ENCODE measurements around the gene CATSPERB. TPM values are rescaled to one million over a fixed set of nuclear protein-coding genes. Genes with fewer than 3 reads are reported as not detected.

CATSPERB gene
- total RNA-seq (2021; fragmentation: NEBNext Ultra II Directional; extraction: Animal tissue kit (Norgen Biotek cat#: 25700)) (0.30 TPM in 1 of 2 replicates, not detected in the other), polyA plus RNA-seq (2011; rRNA removed) (0.08 and 0.11 TPM in 2 replicates), polyA minus RNA-seq (2011; rRNA and poly(A)+ RNA removed) (0.28 and 0.73 TPM in 2 replicates)
- 0.10 TPM for polyA plus RNA-seq (2011; cell fraction: cytosol; rRNA removed)
- polyA plus RNA-seq (2011; cell fraction: nucleus; rRNA removed): 0.23 TPM
- 0.12 TPM in 1 of 4 replicates, not detected in the others for polyA plus RNA-seq (2012, experiment 1 of 2)
- not detected for polyA plus RNA-seq (2012, experiment 2 of 2)
- 0.10 TPM for polyA plus RNA-seq (2013, experiment 1 of 2)
- polyA plus RNA-seq (2013, experiment 2 of 2): 0.09 TPM
- not detected for polyA minus RNA-seq (2011; cell fraction: cytosol; rRNA and poly(A)+ RNA removed)
- 0.50 TPM for polyA minus RNA-seq (2011; cell fraction: nucleus; rRNA and poly(A)+ RNA removed)
- long read RNA-seq, experiment 1, partial matches to known transcripts: 4 of 4 reads
- long read RNA-seq, experiment 1, other reads (novel, unspliced or antisense): 0 of 4 reads
- long read RNA-seq, experiment 2: 0 reads

- no peak within 1 kb of the TSS for H2AFZ ChIP-seq (ENCODE audit: low read length)
Measured at GRCh38 chr14:91731986-91732385, at the start of gene CATSPERB. Gene CATSPERB (minus strand): TSS chr14:91732086. CDS start chr14:91729479, 2,607 bp downstream.

More at GRCh38 chr14:91731986-91732385, at the start of gene CATSPERB:
- Histone ChIP-seq H3K18ac (ENCODE audit: extremely low read depth, low read length) (no peak within 1 kb of the TSS), H3K79me2 (ENCODE audit: control insufficient read depth in 1 of 2, insufficient read depth in 2 of 2, low read length in 2 of 2) (no peaks in the 10 kb centered on the region), H3K27ac (ENCODE audit: low read depth, low read length) (no peak within 1 kb of the TSS), H2BK15ac (ENCODE audit: low read length) (no peak within 1 kb of the TSS), H3K23ac (ENCODE audit: insufficient read length) (no peak within 1 kb of the TSS), H3K27me3 (replicated peaks in 1 of 4; ENCODE audit: control insufficient read depth in 3 of 4, extremely low read depth in 1 of 4, insufficient read depth in 3 of 4, low read length in 3 of 4) (no peaks in the 10 kb centered on the region), H2BK20ac (ENCODE audit: low read length) (no peak within 1 kb of the TSS), H3K9me3 (ENCODE audit: insufficient read depth in 2 of 2, low read depth in 1 of 2, low read length in 1 of 2) (no peaks in the 10 kb centered on the region), H2BK5ac (ENCODE audit: low read depth, low read length) (no peak within 1 kb of the TSS), H3K79me1 (ENCODE audit: low read depth, low read length) (no peaks in the 10 kb centered on the region), H4K5ac (ENCODE audit: insufficient read length, low read depth, low read length) (no peak within 1 kb of the TSS), H4K20me1 (replicated peaks in 1 of 2; ENCODE audit: control insufficient read depth in 1 of 2, insufficient read depth in 2 of 2, low read length in 2 of 2) (peaks cover 0 to 3% of the 10 kb centered on the region in 2 experiments), H2AK5ac (ENCODE audit: low read depth, low read length) (no peak within 1 kb of the TSS), H3K4me3 (ENCODE audit: extremely low read depth in 1 of 4, insufficient read depth in 2 of 4, low read depth in 3 of 4, low read length in 4 of 4) (no peak within 1 kb of the TSS), H3K4ac (replicated peaks; ENCODE audit: insufficient read length, low read depth, low read length) (no peak within 1 kb of the TSS), H3K9ac (replicated peaks in 1 of 4; ENCODE audit: extremely low read depth in 1 of 4, low read depth in 3 of 4, low read length in 3 of 4) (no peak within 1 kb of the TSS), H3K56ac (replicated peaks; ENCODE audit: insufficient read length, low read depth, low read length) (no peak within 1 kb of the TSS), H3K23me2 (ENCODE audit: low read depth, low read length) (no peaks in the 10 kb centered on the region), H3K14ac (ENCODE audit: insufficient read length) (no peak within 1 kb of the TSS), H4K8ac (ENCODE audit: extremely low read depth, insufficient read depth, low read length) (no peak within 1 kb of the TSS), H3K4me2 (ENCODE audit: insufficient read depth in 1 of 2, low read depth in 2 of 2, low read length in 2 of 2) (no peak within 1 kb of the TSS), H2BK120ac (replicated peaks; ENCODE audit: low read depth, low read length) (no peak within 1 kb of the TSS), H4K91ac (replicated peaks; ENCODE audit: insufficient read length, low read length) (no peak within 1 kb of the TSS), H3K4me1 (replicated peaks in 1 of 4; ENCODE audit: control insufficient read depth in 3 of 4, insufficient read depth in 4 of 4, low read length in 3 of 4) (no peaks in the 10 kb centered on the region), H2BK12ac (ENCODE audit: low read depth, low read length) (no peak within 1 kb of the TSS), H3K36me3 (ENCODE audit: control insufficient read depth in 2 of 4, insufficient read depth in 4 of 4, low read length in 3 of 4) (no peaks in the 10 kb centered on the region)
- ChIA-PET POLR2A (ENCODE audit: partially characterized antibody) (no interaction called here), CTCF (ENCODE audit: partially characterized antibody) (interaction anchor here (0.8 to 1.4 kb wide), 4 partner anchors 15 to 179 kb away, joined by 3 to 5 read pairs (median 4); no protein-coding TSS in a partner anchor)
- FAIRE-seq: no peak
- no peak for DNase-seq (ENCODE audit: low read depth in 1 of 2, low spot score in 2 of 2)
- 100% methylated on average over 2 of the region's 2 CpGs; no CpG with 5 or more reads in 1 of the 2 experiments for WGBS, 2 experiments (ENCODE audit: extremely low coverage in 1 of 2, insufficient coverage in 1 of 2, insufficient read length in 1 of 2, insufficient replicate concordance in 2 of 2, low coverage in 1 of 2, low lambda C conversion rate in 2 of 2, missing lambda C conversion rate in 1 of 2)
- TF ChIP-seq NANOG (IDR thresholded peaks at IDR 0.05; ENCODE audit: insufficient read depth, low read depth, low read length, poor library complexity, severe bottlenecking) (no peak), RBBP5 (IDR thresholded peaks at IDR 0.05; ENCODE audit: borderline replicate concordance, low read depth, low read length) (no peak), CREB1 (IDR thresholded peaks at IDR 0.05) (no peak), RAD21 (IDR thresholded peaks at IDR 0.05 in 1 of 2, conservative IDR thresholded peaks at IDR 0.05 in 1 of 2; ENCODE audit: low read depth in 2 of 2, low read length in 2 of 2) (no peak), BRCA1 (IDR thresholded peaks at IDR 0.05; ENCODE audit: low read depth, low read length) (no peak), EP300 (IDR thresholded peaks at IDR 0.05; ENCODE audit: borderline replicate concordance in 1 of 2, low read depth in 2 of 2, low read length in 2 of 2) (no peak)

All from H1 (cell line).